Measurements from ENCODE around the gene ORMDL2.

Gene ORMDL2

GRCh38 chr12:55850893-55851292 lies 33.1 kb downstream of the ORMDL2 start:
- Histone ChIP-seq H3K9ac (no peak overlapping the region), H2AFZ (ENCODE audit: low read depth) (no peak overlapping the region), H3K36me3 (ENCODE audit: insufficient read depth) (no peaks in the 10 kb centered on the region), H3K4me1 (ENCODE audit: low read depth, poor library complexity, severe bottlenecking) (no peaks in the 10 kb centered on the region), H3K27me3 (ENCODE audit: insufficient read depth, low read depth) (no peaks in the 10 kb centered on the region; the same call in 1 of the 2 replicates), H3K27ac (no peak overlapping the region), H3K4me3 (IDR thresholded peaks at IDR 0.05; ENCODE audit: insufficient read depth, low read depth, low read length) (no peak overlapping the region), H3K79me2 (ENCODE audit: insufficient read depth, low read depth) (no peaks in the 10 kb centered on the region), H4K20me1 (ENCODE audit: insufficient read depth) (no peaks in the 10 kb centered on the region), H3K4me2 (no peak overlapping the region)
- no peak for TF ChIP-seq CTCF (conservative IDR thresholded peaks at IDR 0.05; ENCODE audit: low read depth, low read length)

DNA sequence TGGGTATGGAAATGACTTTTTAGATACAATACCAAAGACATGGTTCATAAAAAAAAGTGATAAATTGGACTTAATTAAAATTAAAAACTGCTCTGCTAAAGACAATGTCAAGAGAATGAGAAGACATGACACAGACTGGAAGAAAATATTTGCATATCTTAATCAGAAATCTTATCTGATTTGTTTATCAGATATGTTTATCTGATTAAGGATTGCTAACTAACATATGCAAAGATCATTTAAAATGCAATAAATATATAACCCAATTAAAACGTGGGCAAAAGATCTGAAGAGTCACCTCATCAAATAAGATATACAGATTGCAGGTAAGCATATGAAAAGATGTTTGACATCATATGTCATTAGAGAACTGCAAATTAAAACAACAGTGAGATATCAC lies 34.9 kb downstream of the ORMDL2 start:
- no peak for TF ChIP-seq CTCF (conservative IDR thresholded peaks at IDR 0.05; ENCODE audit: low read depth, low read length)
- Histone ChIP-seq H3K4me1 (ENCODE audit: low read depth, poor library complexity, severe bottlenecking) (no peaks in the 10 kb centered on the region), H3K36me3 (ENCODE audit: insufficient read depth) (no peaks in the 10 kb centered on the region), H3K9ac (no peak overlapping the region), H3K4me2 (no peak overlapping the region), H4K20me1 (ENCODE audit: insufficient read depth) (no peaks in the 10 kb centered on the region), H3K4me3 (IDR thresholded peaks at IDR 0.05; ENCODE audit: insufficient read depth, low read depth, low read length) (no peak overlapping the region), H3K27me3 (ENCODE audit: insufficient read depth, low read depth) (no peaks in the 10 kb centered on the region; the same call in 1 of the 2 replicates), H3K79me2 (ENCODE audit: insufficient read depth, low read depth) (no peaks in the 10 kb centered on the region), H3K27ac (no peak overlapping the region), H2AFZ (ENCODE audit: low read depth) (no peak overlapping the region)

GRCh38 chr12:55861396-55861795 lies 43.6 kb downstream of the ORMDL2 start:
- no peak for TF ChIP-seq CTCF (conservative IDR thresholded peaks at IDR 0.05; ENCODE audit: low read depth, low read length)
- Histone ChIP-seq H3K79me2 (ENCODE audit: insufficient read depth, low read depth) (no peaks in the 10 kb centered on the region), H3K27me3 (ENCODE audit: insufficient read depth, low read depth) (no peaks in the 10 kb centered on the region), H3K4me2 (no peak overlapping the region), H3K4me1 (ENCODE audit: low read depth, poor library complexity, severe bottlenecking) (no peaks in the 10 kb centered on the region), H3K36me3 (ENCODE audit: insufficient read depth) (no peaks in the 10 kb centered on the region), H4K20me1 (ENCODE audit: insufficient read depth) (no peaks in the 10 kb centered on the region), H2AFZ (ENCODE audit: low read depth) (no peak overlapping the region), H3K27ac (no peak overlapping the region), H3K4me3 (IDR thresholded peaks at IDR 0.05; ENCODE audit: insufficient read depth, low read depth, low read length) (no peak overlapping the region), H3K9ac (no peak overlapping the region)

GRCh38 chr12:55861871-55862270 lies 44.0 kb downstream of the ORMDL2 start:
- Histone ChIP-seq H3K4me2 (no peak overlapping the region), H4K20me1 (ENCODE audit: insufficient read depth) (no peaks in the 10 kb centered on the region), H2AFZ (ENCODE audit: low read depth) (no peak overlapping the region), H3K79me2 (ENCODE audit: insufficient read depth, low read depth) (no peaks in the 10 kb centered on the region), H3K9ac (no peak overlapping the region), H3K4me3 (IDR thresholded peaks at IDR 0.05; ENCODE audit: insufficient read depth, low read depth, low read length) (no peak overlapping the region), H3K36me3 (ENCODE audit: insufficient read depth) (no peaks in the 10 kb centered on the region), H3K27me3 (ENCODE audit: insufficient read depth, low read depth) (no peaks in the 10 kb centered on the region), H3K4me1 (ENCODE audit: low read depth, poor library complexity, severe bottlenecking) (no peaks in the 10 kb centered on the region), H3K27ac (no peak overlapping the region)
- TF ChIP-seq CTCF (conservative IDR thresholded peaks at IDR 0.05; ENCODE audit: low read depth, low read length), result no peak

Measured in KMS-11 (cell line).